Measurements from ENCODE around the gene TBC1D30. TPM values are rescaled to one million over a fixed set of nuclear protein-coding genes. Genes with fewer than 3 reads are reported as not detected.

The TBC1D30 gene
- total RNA-seq, 1 donor from 2014 or later = 11.5 TPM

DNA sequence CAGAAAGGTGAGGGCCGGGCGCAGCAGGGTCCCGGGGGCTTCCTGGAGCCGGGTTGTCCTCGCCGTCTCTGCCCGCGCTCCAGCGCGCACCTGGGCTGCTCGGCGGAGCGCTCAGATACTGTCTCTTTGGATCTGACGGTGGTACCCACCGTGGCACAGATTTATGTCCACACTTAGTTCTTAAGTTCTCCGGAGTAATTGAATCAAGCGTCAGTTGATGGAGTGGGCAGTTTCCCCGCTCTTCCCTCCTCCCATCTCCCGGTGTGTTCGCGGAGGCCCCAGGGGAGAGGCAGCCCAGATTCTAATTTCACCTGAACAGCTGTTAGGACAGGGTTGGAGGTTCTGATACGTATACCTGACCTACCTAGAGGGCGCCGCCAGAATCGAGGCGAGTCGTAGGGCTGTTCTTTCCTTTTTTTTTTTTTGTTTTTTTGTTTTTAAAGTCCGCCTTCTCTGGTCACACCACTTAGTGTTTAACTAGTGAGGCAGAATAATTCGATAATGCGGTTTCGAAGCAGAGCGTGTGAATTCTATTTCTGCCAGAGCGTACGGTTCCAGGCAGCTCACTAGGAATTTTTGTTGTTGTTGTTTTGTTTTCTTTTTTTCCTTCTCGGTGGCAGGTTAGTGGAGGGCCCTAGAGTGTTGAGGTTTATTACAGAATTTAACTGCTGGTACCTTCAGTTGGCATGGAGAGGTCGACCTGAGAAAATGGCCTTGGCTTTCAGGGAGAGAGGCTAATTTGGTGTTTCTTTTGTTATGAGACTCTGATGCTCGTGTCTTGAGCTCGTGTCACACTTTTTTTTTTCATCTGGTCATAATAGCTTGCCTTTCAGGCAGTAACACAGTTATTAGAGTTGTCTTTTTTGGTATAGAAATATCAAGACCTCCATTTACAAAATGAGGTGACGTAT is 42.9 kb upstream of the TBC1D30 start:
- Histone ChIP-seq H3K9me3 (no peaks in the 10 kb centered on the region), H3K27ac (peak overlapping the region; percentile 77), H3K27me3 (ENCODE audit: low read depth) (peaks cover 6% of the 10 kb centered on the region), H3K4me3 (peak overlapping the region; percentile 69), H3K4me1 (peaks cover 17% of the 10 kb centered on the region), H3K36me3 (no peaks in the 10 kb centered on the region)
- DNase-seq = peak; percentile 50
- peak; percentile 56 to 57 for ATAC-seq
- intact Hi-C loops (cut with DNase I) = no loop called here
- TF ChIP-seq, protein P1, sequence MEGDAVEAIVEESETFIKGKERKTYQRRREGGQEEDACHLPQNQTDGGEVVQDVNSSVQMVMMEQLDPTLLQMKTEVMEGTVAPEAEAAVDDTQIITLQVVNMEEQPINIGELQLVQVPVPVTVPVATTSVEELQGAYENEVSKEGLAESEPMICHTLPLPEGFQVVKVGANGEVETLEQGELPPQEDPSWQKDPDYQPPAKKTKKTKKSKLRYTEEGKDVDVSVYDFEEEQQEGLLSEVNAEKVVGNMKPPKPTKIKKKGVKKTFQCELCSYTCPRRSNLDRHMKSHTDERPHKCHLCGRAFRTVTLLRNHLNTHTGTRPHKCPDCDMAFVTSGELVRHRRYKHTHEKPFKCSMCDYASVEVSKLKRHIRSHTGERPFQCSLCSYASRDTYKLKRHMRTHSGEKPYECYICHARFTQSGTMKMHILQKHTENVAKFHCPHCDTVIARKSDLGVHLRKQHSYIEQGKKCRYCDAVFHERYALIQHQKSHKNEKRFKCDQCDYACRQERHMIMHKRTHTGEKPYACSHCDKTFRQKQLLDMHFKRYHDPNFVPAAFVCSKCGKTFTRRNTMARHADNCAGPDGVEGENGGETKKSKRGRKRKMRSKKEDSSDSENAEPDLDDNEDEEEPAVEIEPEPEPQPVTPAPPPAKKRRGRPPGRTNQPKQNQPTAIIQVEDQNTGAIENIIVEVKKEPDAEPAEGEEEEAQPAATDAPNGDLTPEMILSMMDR (IDR thresholded peaks at IDR 0.05) = no peak

DNA sequence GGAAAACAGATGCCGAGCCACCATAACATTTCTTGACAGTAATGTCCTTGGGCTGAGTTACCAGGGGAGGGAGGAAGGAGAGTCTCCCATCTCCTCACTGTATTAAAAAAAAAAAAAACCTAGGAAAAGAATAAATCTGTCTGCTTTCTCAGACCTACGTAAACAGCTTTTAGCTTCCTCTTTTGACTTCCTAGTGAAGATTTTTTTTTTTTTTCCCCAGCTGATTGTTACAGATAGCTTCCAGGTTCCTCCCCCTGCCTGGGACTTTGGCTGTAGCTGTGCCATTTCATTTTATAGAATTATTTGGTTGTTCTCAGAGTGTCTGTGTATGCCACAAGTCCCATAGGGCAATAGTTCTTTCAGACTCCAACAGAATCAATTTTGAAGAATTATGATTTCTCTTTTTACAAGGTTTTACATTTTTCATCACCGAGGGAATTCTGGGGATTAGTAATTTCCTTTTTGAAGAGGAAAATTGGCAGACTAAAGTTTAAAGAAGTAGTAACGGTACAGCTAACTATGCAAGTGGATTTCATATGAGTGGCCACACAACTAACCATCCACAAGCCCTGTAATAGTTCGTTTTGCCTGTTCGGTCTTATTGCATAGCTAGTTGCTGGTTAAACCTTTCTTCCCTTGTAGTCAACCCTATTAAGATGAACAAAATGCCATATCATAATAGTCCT is 42.1 kb upstream of the TBC1D30 start:
- TF ChIP-seq, protein P1 (IDR thresholded peaks at IDR 0.05) = no peak
- Histone ChIP-seq H3K4me1 (peaks cover 17% of the 10 kb centered on the region), H3K36me3 (no peaks in the 10 kb centered on the region), H3K27ac (peak overlapping the region; percentile 77), H3K9me3 (no peaks in the 10 kb centered on the region), H3K27me3 (ENCODE audit: low read depth) (peaks cover 6% of the 10 kb centered on the region), H3K4me3 (peak overlapping the region; percentile 69)
- DNase-seq = no peak
- no peak for ATAC-seq
- intact Hi-C loops (cut with DNase I) = no loop called here

DNA sequence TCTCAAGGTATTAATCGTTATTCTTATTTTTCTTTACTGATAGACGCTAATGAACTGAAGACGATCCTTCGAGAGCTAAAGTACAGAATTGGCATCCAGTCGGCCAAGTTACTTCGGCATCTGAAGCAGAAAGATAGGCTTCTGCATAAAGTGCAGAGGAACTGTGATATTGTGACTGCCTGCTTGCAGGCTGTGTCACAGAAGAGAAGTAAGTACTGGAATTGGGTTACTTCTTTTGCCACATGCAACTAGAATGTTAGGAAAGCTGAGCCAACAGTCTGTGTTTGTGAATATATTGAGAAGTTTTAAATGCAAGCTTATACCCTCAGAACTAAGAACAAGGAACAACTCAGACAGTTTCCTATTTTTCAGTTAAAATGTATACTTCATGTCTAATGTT is 38.6 kb upstream of the TBC1D30 start:
- Histone ChIP-seq H3K36me3 (no peaks in the 10 kb centered on the region), H3K4me3 (no peak overlapping the region), H3K4me1 (peaks cover 17% of the 10 kb centered on the region), H3K27me3 (ENCODE audit: low read depth) (peaks cover 6% of the 10 kb centered on the region), H3K9me3 (no peaks in the 10 kb centered on the region), H3K27ac (no peak overlapping the region)
- intact Hi-C loops (cut with DNase I) = no loop called here
- ATAC-seq (no peak), DNase-seq (no peak)
- TF ChIP-seq, protein P1 (IDR thresholded peaks at IDR 0.05) = no peak

DNA sequence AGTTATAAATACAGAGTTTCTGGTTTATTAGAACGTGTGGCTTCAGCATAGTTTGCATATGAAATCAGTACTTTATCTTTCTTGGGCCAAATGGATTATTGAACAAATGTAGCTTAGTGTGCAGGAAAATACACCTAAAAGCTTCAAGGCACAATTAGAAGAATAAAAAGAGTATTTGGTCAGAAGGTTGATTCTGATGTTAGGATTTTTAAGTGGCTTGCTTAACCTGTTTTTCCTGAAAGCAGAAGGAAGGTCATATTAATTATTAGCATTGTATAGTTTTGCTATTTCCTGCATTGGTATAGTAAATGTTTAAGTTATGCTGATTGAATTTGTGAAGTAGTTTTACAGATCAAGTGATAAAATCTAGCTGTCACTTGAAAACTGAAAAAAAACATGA is 34.3 kb upstream of the TBC1D30 start:
- Histone ChIP-seq H3K27ac (no peak overlapping the region), H3K4me1 (peaks cover under 1% of the 10 kb centered on the region), H3K36me3 (no peaks in the 10 kb centered on the region), H3K4me3 (no peak overlapping the region), H3K9me3 (no peaks in the 10 kb centered on the region), H3K27me3 (ENCODE audit: low read depth) (no peaks in the 10 kb centered on the region)
- ATAC-seq (no peak), DNase-seq (no peak)
- intact Hi-C loops (cut with DNase I) = no loop called here
- TF ChIP-seq, protein P1 (IDR thresholded peaks at IDR 0.05) = no peak

GRCh38 chr12:64791036-64791435 is 33.4 kb upstream of the TBC1D30 start:
- no peak overlapping the region for H3K27ac ChIP-seq
- H3K4me1 ChIP-seq = peaks cover 4% of the 10 kb centered on the region
- no peaks in the 10 kb centered on the region for H3K27me3 ChIP-seq (ENCODE audit: low read depth)
- no peak for ATAC-seq
- no peaks in the 10 kb centered on the region for H3K9me3 ChIP-seq
- no peak for DNase-seq
- H3K36me3 ChIP-seq = no peaks in the 10 kb centered on the region
- H3K4me3 ChIP-seq = no peak overlapping the region
- TF ChIP-seq, protein P1 (IDR thresholded peaks at IDR 0.05) = no peak
- intact Hi-C loops (cut with DNase I) = no loop called here

Measured in lower lobe of right lung (tissue), 2 donors.